Amygdala (tissue), 56 donors: ENCODE results near the gene PPP2R5C.
A peak's percentile ranks its signal among the peaks of the same experiment; 100 is the strongest.

Experiments
- DNase-seq, 56 donors: peaks; one replicate each; lab custom pipeline; 2025; lab: John Stamatoyannopoulos, UW

Gene PPP2R5C

GRCh38 chr14:101809671-101810514 is 48.4 kb downstream of the PPP2R5C start:
- peak; percentile 46 to 93 (median 80) for DNase-seq

- no peak for DNase-seq
These were observed 49.5 kb downstream of the PPP2R5C start for GRCh38 chr14:101810897-101811621.

- DNase-seq: no peak
These were observed 50.6 kb downstream of the PPP2R5C start for GRCh38 chr14:101812071-101812470.

- DNase-seq: no peak
These were observed 51.8 kb downstream of the PPP2R5C start for GRCh38 chr14:101813171-101813759.

GRCh38 chr14:101813833-101814232 is 52.3 kb downstream of the PPP2R5C start:
- DNase-seq: no peak

- DNase-seq: no peak
These were observed 53.4 kb downstream of the PPP2R5C start for GRCh38 chr14:101814934-101815333.

- DNase-seq: no peak
These were observed 54.5 kb downstream of the PPP2R5C start for GRCh38 chr14:101815994-101816393.

- DNase-seq: no peak
These were observed 56.0 kb downstream of the PPP2R5C start for GRCh38 chr14:101817501-101818001.

- DNase-seq: no peak
These were observed 57.9 kb downstream of the PPP2R5C start for GRCh38 chr14:101819251-101819990.

GRCh38 chr14:101820283-101820798 is 58.8 kb downstream of the PPP2R5C start:
- DNase-seq: no peak

- no peak for DNase-seq
These were observed 60.0 kb downstream of the PPP2R5C start for GRCh38 chr14:101821528-101821927.

- DNase-seq: no peak
These were observed 61.6 kb downstream of the PPP2R5C start for GRCh38 chr14:101823066-101823465.

- DNase-seq: peak in 1 of 56 donors; percentile 24
These were observed 62.1 kb downstream of the PPP2R5C start for GRCh38 chr14:101823511-101824120.

- DNase-seq: no peak
These were observed 62.8 kb downstream of the PPP2R5C start for GRCh38 chr14:101824339-101824727.

GRCh38 chr14:101825797-101826196 is 64.3 kb downstream of the PPP2R5C start:
- no peak for DNase-seq

GRCh38 chr14:101826351-101826750 is 64.8 kb downstream of the PPP2R5C start:
- DNase-seq: no peak

- no peak for DNase-seq
These were observed 65.8 kb downstream of the PPP2R5C start for GRCh38 chr14:101827286-101827685.

GRCh38 chr14:101828046-101828445 is 66.5 kb downstream of the PPP2R5C start:
- DNase-seq: no peak

GRCh38 chr14:101830271-101830670 is 68.8 kb downstream of the PPP2R5C start:
- peak in 15 of 56 donors; percentile 25 to 68 (median 36) for DNase-seq

- no peak for DNase-seq
These were observed 71.5 kb downstream of the PPP2R5C start for GRCh38 chr14:101833045-101833444.
